ENCODE results near the gene TINCR. TPM values are rescaled to one million over a fixed set of nuclear protein-coding genes. Genes with fewer than 3 reads are reported as not detected.

Gene TINCR
- total and polyA plus RNA-seq, 2 donors (not counting 3 experiments of a cell fraction or from before 2014, with no cell fraction given), result 0.01 TPM; not detected in 1

GRCh38 chr19:5608291-5608690 is 40.5 kb upstream of the TINCR start:
- Histone ChIP-seq H3K4me1 (ENCODE audit: control insufficient read depth, extremely low read depth, insufficient read depth, low read length) (no peaks in the 10 kb centered on the region), H4K20me1 (replicated peaks; ENCODE audit: control insufficient read depth, extremely low read depth, insufficient read depth, low read length) (peaks cover 2% of the 10 kb centered on the region), H3K9ac (replicated peaks; ENCODE audit: extremely low read depth, insufficient read depth, low read length) (no peak overlapping the region), H3K27me3 (ENCODE audit: control insufficient read depth in 2 of 2, insufficient read depth in 2 of 2, low read length in 2 of 2) (no peaks in the 10 kb centered on the region), H3K27ac (ENCODE audit: insufficient read depth, low read depth, low read length) (no peak overlapping the region), H2AFZ (ENCODE audit: low read depth, low read length) (no peak overlapping the region), H3K4me2 (ENCODE audit: insufficient read depth, low read length) (no peak overlapping the region), H3K79me2 (ENCODE audit: control insufficient read depth, insufficient read depth, low read length) (peaks cover 22% of the 10 kb centered on the region), H3K4me3 (replicated peaks in 1 of 3; ENCODE audit: insufficient read depth in 1 of 3, low read depth in 1 of 3, low read length in 3 of 3) (no peak overlapping the region), H3K9me3 (replicated peaks; ENCODE audit: control insufficient read depth, insufficient read depth, low read length) (no peaks in the 10 kb centered on the region), H3K9me1 (replicated peaks; ENCODE audit: control insufficient read depth, extremely low read depth, insufficient read depth, low read length) (no peaks in the 10 kb centered on the region), H3K36me3 (ENCODE audit: control insufficient read depth in 2 of 2, extremely low read depth in 1 of 2, insufficient read depth in 2 of 2, low read length in 2 of 2) (peaks cover 36 to 50% of the 10 kb centered on the region in 2 experiments)
- ChIA-PET CTCF (no interaction called here), POLR2A (no interaction called here)
- TF ChIP-seq EZH2 (IDR thresholded peaks at IDR 0.05; ENCODE audit: borderline replicate concordance, low read depth, low read length, severe bottlenecking) (no peak), GATA2 (IDR thresholded peaks at IDR 0.05; ENCODE audit: insufficient read depth, insufficient read length, low read depth, low read length) (no peak), POLR2A (IDR thresholded peaks at IDR 0.05; ENCODE audit: low read depth, low read length) (no peak), FOS (IDR thresholded peaks at IDR 0.05; ENCODE audit: borderline replicate concordance, insufficient read depth, low read length) (no peak), POLR2AphosphoS5 (IDR thresholded peaks at IDR 0.05; ENCODE audit: insufficient read depth, low read depth, low read length) (no peak)
- TF ChIP-seq, protein P1, sequence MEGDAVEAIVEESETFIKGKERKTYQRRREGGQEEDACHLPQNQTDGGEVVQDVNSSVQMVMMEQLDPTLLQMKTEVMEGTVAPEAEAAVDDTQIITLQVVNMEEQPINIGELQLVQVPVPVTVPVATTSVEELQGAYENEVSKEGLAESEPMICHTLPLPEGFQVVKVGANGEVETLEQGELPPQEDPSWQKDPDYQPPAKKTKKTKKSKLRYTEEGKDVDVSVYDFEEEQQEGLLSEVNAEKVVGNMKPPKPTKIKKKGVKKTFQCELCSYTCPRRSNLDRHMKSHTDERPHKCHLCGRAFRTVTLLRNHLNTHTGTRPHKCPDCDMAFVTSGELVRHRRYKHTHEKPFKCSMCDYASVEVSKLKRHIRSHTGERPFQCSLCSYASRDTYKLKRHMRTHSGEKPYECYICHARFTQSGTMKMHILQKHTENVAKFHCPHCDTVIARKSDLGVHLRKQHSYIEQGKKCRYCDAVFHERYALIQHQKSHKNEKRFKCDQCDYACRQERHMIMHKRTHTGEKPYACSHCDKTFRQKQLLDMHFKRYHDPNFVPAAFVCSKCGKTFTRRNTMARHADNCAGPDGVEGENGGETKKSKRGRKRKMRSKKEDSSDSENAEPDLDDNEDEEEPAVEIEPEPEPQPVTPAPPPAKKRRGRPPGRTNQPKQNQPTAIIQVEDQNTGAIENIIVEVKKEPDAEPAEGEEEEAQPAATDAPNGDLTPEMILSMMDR (IDR thresholded peaks at IDR 0.05; ENCODE audit: extremely low read depth in 1 of 2, insufficient read depth in 1 of 2, low read depth in 1 of 2, low read length in 2 of 2), result no peak
- TF ChIP-seq, protein P2, sequence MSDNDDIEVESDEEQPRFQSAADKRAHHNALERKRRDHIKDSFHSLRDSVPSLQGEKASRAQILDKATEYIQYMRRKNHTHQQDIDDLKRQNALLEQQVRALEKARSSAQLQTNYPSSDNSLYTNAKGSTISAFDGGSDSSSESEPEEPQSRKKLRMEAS (IDR thresholded peaks at IDR 0.05; ENCODE audit: insufficient read depth, insufficient read length), result no peak
- no peak for FAIRE-seq
- intact Hi-C loops (cut with micrococcal nuclease), result no loop called here
- DNase-seq (ENCODE audit: low read depth, low spot score), result no peak
- dilution Hi-C loops (cut with MboI; ENCODE audit: extremely low pct_ligation_motif_present, low sequenced_read_pairs), result no loop called here
- no TSS peak for BruUV-seq (replicated peaks)

Data from endothelial cell of umbilical vein (primary cell).